H9 (cell line): ENCODE measurements around the gene RECQL. TPM values are rescaled to one million over a fixed set of nuclear protein-coding genes. Genes with fewer than 3 reads are reported as not detected.

Experiments
- DNase-seq: peaks from one replicate; pipeline ENCODE4 v3.0.0-alpha.2; 2017
- H2AFZ ChIP-seq: one replicate; pipeline ENCODE4 v1.6.1; 2013; ENCODE audit warnings: mild to moderate bottlenecking, low read length, control low read depth, moderate library complexity
- H2AK5ac ChIP-seq: 2 replicates; pipeline ENCODE4 v1.6.1; 2013; ENCODE audit warnings: low read length, control low read depth, mixed read lengths; ENCODE audit not compliant: insufficient read length
- H2BK120ac ChIP-seq: one replicate; pipeline ENCODE4 v1.6.1; 2013; ENCODE audit warnings: low read depth, mild to moderate bottlenecking, low read length, control low read depth, inconsistent platforms; ENCODE audit not compliant: poor library complexity, severe bottlenecking
- H2BK12ac ChIP-seq: 2 replicates; pipeline ENCODE4 v1.6.1; 2013; ENCODE audit warnings: low read length, control low read depth, mixed read lengths, low read depth; ENCODE audit not compliant: insufficient read length
- H2BK15ac ChIP-seq: 2 replicates; pipeline ENCODE4 v1.6.1; 2013; ENCODE audit warnings: low read depth, low read length, control low read depth
- H2BK20ac ChIP-seq: one replicate; pipeline ENCODE4 v1.6.1; 2013; ENCODE audit warnings: low read depth, mild to moderate bottlenecking, low read length, control low read depth, inconsistent platforms; ENCODE audit not compliant: poor library complexity, severe bottlenecking
- H2BK5ac ChIP-seq: 2 replicates; pipeline ENCODE4 v1.6.1; 2013; ENCODE audit warnings: low read length, control low read depth, mixed read lengths; ENCODE audit not compliant: insufficient read length
- H3K14ac ChIP-seq: 2 replicates; pipeline ENCODE4 v1.6.1; 2013; ENCODE audit warnings: low read length, control low read depth; ENCODE audit not compliant: insufficient read depth
- H3K18ac ChIP-seq: 2 replicates; pipeline ENCODE4 v1.6.1; 2013; ENCODE audit warnings: low read depth, mild to moderate bottlenecking, mixed read lengths, low read length, control low read depth; ENCODE audit not compliant: insufficient read length
- H3K23ac ChIP-seq: 2 replicates; pipeline ENCODE4 v1.6.1; 2013; ENCODE audit warnings: low read length, control low read depth, mixed read lengths, low read depth; ENCODE audit not compliant: insufficient read length
- H3K23me2 ChIP-seq: 2 replicates; pipeline ENCODE4 v1.6.1; 2013; ENCODE audit warnings: low read depth, mild to moderate bottlenecking, mixed read lengths, low read length, control low read depth; ENCODE audit not compliant: insufficient read length, poor library complexity, severe bottlenecking
- H3K27ac ChIP-seq: 2 replicates; pipeline ENCODE4 v1.5.1; 2013; ENCODE audit warnings: low read length, control low read depth, mixed read lengths, low read depth; ENCODE audit not compliant: insufficient read length
- H3K27me3 ChIP-seq: 2 replicates; pipeline ENCODE4 v1.6.1; 2013; ENCODE audit warnings: low read length, control low read depth, inconsistent platforms; ENCODE audit not compliant: insufficient read depth
- H3K4ac ChIP-seq: 2 replicates; pipeline ENCODE4 v1.6.1; 2013; ENCODE audit warnings: low read depth, mild to moderate bottlenecking, control low read depth, inconsistent platforms, low read length, moderate library complexity
- H3K4me1 ChIP-seq: 2 replicates; pipeline ENCODE4 v1.6.1; 2013; ENCODE audit warnings: low read length, control low read depth, inconsistent platforms; ENCODE audit not compliant: insufficient read depth
- H3K4me2 ChIP-seq: 2 replicates; pipeline ENCODE4 v1.6.1; 2013; ENCODE audit warnings: low read length, control low read depth, mixed read lengths; ENCODE audit not compliant: insufficient read length, insufficient read depth
- H3K56ac ChIP-seq: 2 replicates; pipeline ENCODE4 v1.6.1; 2013; ENCODE audit warnings: low read depth, mild to moderate bottlenecking, mixed read lengths, low read length, control low read depth; ENCODE audit not compliant: insufficient read length
- H3K79me1 ChIP-seq: 2 replicates; pipeline ENCODE4 v1.6.1; 2013; ENCODE audit warnings: low read depth, mild to moderate bottlenecking, moderate library complexity, low read length, control low read depth, inconsistent platforms; ENCODE audit not compliant: insufficient read depth, poor library complexity, severe bottlenecking
- H3K79me2 ChIP-seq: 2 replicates; pipeline ENCODE4 v1.6.1; 2013; ENCODE audit warnings: low read length, control low read depth, inconsistent platforms; ENCODE audit not compliant: insufficient read depth
- H3K9ac ChIP-seq: 2 replicates; pipeline ENCODE4 v1.6.1; 2013; ENCODE audit warnings: low read length, control low read depth, mixed read lengths; ENCODE audit not compliant: insufficient read length; ENCODE audit errors: extremely low read depth
- H3K9me3 ChIP-seq: one replicate; pipeline ENCODE4 v1.6.1; 2013; ENCODE audit warnings: low read depth, low read length, inconsistent platforms; ENCODE audit not compliant: control insufficient read depth
- H3T11ph ChIP-seq: one replicate; pipeline ENCODE4 v1.6.1; 2013; ENCODE audit warnings: mild to moderate bottlenecking, low read length, control low read depth, inconsistent platforms
- H4K20me1 ChIP-seq: one replicate; pipeline ENCODE4 v1.6.1; 2013; ENCODE audit not compliant: control insufficient read depth, insufficient read length, insufficient read depth
- H4K5ac ChIP-seq: 2 replicates; pipeline ENCODE4 v1.6.1; 2013; ENCODE audit warnings: low read depth, mild to moderate bottlenecking, mixed read lengths, low read length, control low read depth; ENCODE audit not compliant: insufficient read length
- H4K8ac ChIP-seq: replicated peaks from 2 replicates; pipeline ENCODE4 v1.6.1; 2013; ENCODE audit warnings: low read length, control low read depth, mixed read lengths, low read depth; ENCODE audit not compliant: insufficient read length
- H4K91ac ChIP-seq: 2 replicates; pipeline ENCODE4 v1.6.1; 2013; ENCODE audit warnings: low read depth, mild to moderate bottlenecking, moderate library complexity, mixed read lengths, low read length, control low read depth; ENCODE audit not compliant: insufficient read length
- H3K27ac Mint-ChIP-seq, 3 experiments: 2 replicates in 2 of 3; 3 replicates in 1 of 3; pipeline ENCODE4 v1.8.0; 2020 to 2021; ENCODE audit warnings: mixed read lengths in 3 of 3, mild to moderate bottlenecking in 1 of 3, moderate library complexity in 1 of 3
- H3K27me3 Mint-ChIP-seq: 2 replicates; pipeline ENCODE4 v1.8.0; 2021; ENCODE audit warnings: low read depth, mild to moderate bottlenecking, moderate library complexity, mixed read lengths
- H3K36me3 Mint-ChIP-seq, 3 experiments: 2 replicates in 2 of 3; 3 replicates in 1 of 3; pipeline ENCODE4 v1.8.0; 2020 to 2021; ENCODE audit warnings: low read depth in 3 of 3, mixed read lengths in 3 of 3; ENCODE audit not compliant: insufficient read depth in 1 of 3
- H3K4me1 Mint-ChIP-seq, 2 experiments: 2 replicates each; pipeline ENCODE4 v1.8.0; 2020; ENCODE audit warnings: mixed read lengths in 2 of 2
- H3K4me3 Mint-ChIP-seq, 2 experiments: 2 replicates in 1 of 2; 3 replicates in 1 of 2; pipeline ENCODE4 v1.8.0; 2020 to 2021; ENCODE audit warnings: mild to moderate bottlenecking in 2 of 2, mixed read lengths in 2 of 2, moderate library complexity in 1 of 2
- H3K9me3 Mint-ChIP-seq, 2 experiments: 2 replicates in 1 of 2; 3 replicates in 1 of 2; pipeline ENCODE4 v1.8.0; 2020; ENCODE audit warnings: mild to moderate bottlenecking in 2 of 2, mixed read lengths in 2 of 2, moderate library complexity in 1 of 2
- total RNA-seq: library from RNA; stranded (reverse); gene quantifications from 2 replicates; pipeline ENCODE4 v1.2.1, GENCODE V29; 2021
- TF ChIP-seq, protein P1 (sequence below): fragments of 200-600 bp; sonication (generic); conservative IDR thresholded peaks from 3 replicates; pipeline ENCODE4 v1.8.0; 2021; ENCODE audit warnings: antibody characterized with exemption, mild to moderate bottlenecking

Gene RECQL
- total RNA-seq, 1 experiment from 2014 or later = 41.0 TPM

DNA sequence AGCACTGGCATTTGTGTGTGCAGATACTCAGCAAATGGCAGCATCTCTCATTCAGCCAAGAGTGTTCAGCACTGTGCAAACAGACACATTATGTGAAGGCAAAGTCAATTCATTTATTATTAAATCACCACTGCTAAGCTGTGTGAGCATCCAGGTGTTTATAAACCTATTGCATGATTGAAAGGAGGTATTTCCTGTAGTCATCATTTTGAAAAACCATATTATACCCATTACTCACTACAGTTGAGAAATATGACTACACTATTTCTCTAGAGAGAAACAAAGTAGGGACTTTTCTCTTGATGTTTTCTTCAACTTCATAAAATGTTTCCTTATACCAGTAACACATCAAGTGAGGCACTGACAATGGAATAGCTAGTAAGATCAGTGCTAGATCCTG, 38.4 kb upstream of the RECQL start:
- Histone ChIP-seq H3K9me3 (no peaks in the 10 kb centered on the region), H3K27me3 (no peaks in the 10 kb centered on the region), H2BK120ac (no peak overlapping the region), H3K23ac (no peak overlapping the region), H3K56ac (no peak overlapping the region), H4K5ac (no peak overlapping the region), H2BK15ac (no peak overlapping the region), H3K4me2 (no peak overlapping the region), H3K4ac (no peak overlapping the region), H3K9ac (no peak overlapping the region), H3K18ac (no peak overlapping the region), H2AFZ (no peak overlapping the region), H2BK5ac (no peak overlapping the region), H2BK20ac (no peak overlapping the region), H3K4me1 (no peaks in the 10 kb centered on the region), H2AK5ac (no peak overlapping the region), H3K79me1 (no peaks in the 10 kb centered on the region), H2BK12ac (no peak overlapping the region), H3K14ac (no peak overlapping the region), H3K23me2 (no peaks in the 10 kb centered on the region), H4K91ac (no peak overlapping the region), H3K79me2 (no peaks in the 10 kb centered on the region), H4K8ac (no peak overlapping the region), H3K27ac (no peak overlapping the region), H4K20me1 (no peaks in the 10 kb centered on the region), H3T11ph (no peak overlapping the region)
- Mint-ChIP-seq H3K27me3 (peaks cover 4% of the 10 kb centered on the region), H3K36me3 (no peaks in the 10 kb centered on the region), H3K4me1 (peaks cover 5 to 6% of the 10 kb centered on the region in 2 experiments; a peak in 1 of 4 replicates), H3K9me3 (no peaks in the 10 kb centered on the region), H3K4me3 (no peak overlapping the region), H3K27ac (no peak overlapping the region)
- DNase-seq = no peak
- TF ChIP-seq, protein P1, sequence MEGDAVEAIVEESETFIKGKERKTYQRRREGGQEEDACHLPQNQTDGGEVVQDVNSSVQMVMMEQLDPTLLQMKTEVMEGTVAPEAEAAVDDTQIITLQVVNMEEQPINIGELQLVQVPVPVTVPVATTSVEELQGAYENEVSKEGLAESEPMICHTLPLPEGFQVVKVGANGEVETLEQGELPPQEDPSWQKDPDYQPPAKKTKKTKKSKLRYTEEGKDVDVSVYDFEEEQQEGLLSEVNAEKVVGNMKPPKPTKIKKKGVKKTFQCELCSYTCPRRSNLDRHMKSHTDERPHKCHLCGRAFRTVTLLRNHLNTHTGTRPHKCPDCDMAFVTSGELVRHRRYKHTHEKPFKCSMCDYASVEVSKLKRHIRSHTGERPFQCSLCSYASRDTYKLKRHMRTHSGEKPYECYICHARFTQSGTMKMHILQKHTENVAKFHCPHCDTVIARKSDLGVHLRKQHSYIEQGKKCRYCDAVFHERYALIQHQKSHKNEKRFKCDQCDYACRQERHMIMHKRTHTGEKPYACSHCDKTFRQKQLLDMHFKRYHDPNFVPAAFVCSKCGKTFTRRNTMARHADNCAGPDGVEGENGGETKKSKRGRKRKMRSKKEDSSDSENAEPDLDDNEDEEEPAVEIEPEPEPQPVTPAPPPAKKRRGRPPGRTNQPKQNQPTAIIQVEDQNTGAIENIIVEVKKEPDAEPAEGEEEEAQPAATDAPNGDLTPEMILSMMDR = no peak
